ENCODE data around the gene ADAM12.

DNA sequence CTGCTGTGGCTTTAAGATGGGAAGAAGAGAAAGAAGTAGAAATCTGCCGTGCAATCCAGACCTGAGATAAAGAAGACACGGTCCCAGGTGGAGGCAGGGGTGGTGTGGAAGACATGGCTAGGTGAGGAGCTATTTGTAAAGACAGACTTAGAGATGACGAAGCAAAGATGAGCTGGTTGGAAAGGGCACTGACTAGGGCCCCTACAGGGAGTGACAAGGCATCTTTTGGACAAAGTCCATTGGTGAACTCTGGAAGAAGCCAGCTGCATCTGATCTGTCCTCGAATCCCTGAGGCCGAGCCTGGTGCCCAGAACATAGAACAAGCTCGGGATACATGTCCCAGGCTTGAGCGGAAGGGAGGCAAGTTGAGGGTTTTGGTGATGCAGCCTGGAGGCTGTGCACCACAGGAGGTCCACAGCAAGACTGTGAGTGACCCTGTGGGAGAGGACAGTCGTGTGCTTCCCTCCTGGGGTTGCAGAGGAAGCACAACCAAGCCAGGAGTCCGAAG lies 191.2 kb downstream of the ADAM12 start:
- TF ChIP-seq, protein P1, sequence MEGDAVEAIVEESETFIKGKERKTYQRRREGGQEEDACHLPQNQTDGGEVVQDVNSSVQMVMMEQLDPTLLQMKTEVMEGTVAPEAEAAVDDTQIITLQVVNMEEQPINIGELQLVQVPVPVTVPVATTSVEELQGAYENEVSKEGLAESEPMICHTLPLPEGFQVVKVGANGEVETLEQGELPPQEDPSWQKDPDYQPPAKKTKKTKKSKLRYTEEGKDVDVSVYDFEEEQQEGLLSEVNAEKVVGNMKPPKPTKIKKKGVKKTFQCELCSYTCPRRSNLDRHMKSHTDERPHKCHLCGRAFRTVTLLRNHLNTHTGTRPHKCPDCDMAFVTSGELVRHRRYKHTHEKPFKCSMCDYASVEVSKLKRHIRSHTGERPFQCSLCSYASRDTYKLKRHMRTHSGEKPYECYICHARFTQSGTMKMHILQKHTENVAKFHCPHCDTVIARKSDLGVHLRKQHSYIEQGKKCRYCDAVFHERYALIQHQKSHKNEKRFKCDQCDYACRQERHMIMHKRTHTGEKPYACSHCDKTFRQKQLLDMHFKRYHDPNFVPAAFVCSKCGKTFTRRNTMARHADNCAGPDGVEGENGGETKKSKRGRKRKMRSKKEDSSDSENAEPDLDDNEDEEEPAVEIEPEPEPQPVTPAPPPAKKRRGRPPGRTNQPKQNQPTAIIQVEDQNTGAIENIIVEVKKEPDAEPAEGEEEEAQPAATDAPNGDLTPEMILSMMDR (IDR thresholded peaks at IDR 0.05) = no peak
- TF ChIP-seq MXI1 (IDR thresholded peaks at IDR 0.05; ENCODE audit: low read depth, low read length) = no peak
- TF ChIP-seq POLR2AphosphoS5 (IDR thresholded peaks at IDR 0.05; ENCODE audit: low read depth, low read length) = no peak
- no peak for TF ChIP-seq EP300 (IDR thresholded peaks at IDR 0.05; ENCODE audit: borderline replicate concordance in 1 of 2, low read depth in 1 of 2, low read length in 1 of 2)
- TF ChIP-seq, protein P2, sequence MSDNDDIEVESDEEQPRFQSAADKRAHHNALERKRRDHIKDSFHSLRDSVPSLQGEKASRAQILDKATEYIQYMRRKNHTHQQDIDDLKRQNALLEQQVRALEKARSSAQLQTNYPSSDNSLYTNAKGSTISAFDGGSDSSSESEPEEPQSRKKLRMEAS (IDR thresholded peaks at IDR 0.05; ENCODE audit: low read depth) = no peak
- TF ChIP-seq RFX5 (IDR thresholded peaks at IDR 0.05; ENCODE audit: low read length) = no peak
- TF ChIP-seq GATA2 (CRISPR knock-in tag; IDR thresholded peaks at IDR 0.05) = no peak

All from SK-N-SH (cell line).